Lower leg skin (tissue), 3 donors: Measurements from ENCODE around the gene TRUB1.

Experiments used
- CTCF ChIP-seq, 3 donors: fragments of 450-650 bp; IDR thresholded peaks; one replicate each; pipeline ENCODE4 v1.5.1; 2016; ENCODE audit warnings: antibody characterized with exemption in 3 of 3, mild to moderate bottlenecking in 3 of 3, moderate library complexity in 2 of 3
- POLR2A ChIP-seq, 2 donors: fragments of 450-650 bp; IDR thresholded peaks; one replicate each; pipeline ENCODE4 v1.6.1; 2016 to 2017; ENCODE audit warnings: antibody characterized with exemption in 2 of 2, mild to moderate bottlenecking in 1 of 2, moderate library complexity in 1 of 2

GRCh38 chr10:115024371-115024770 lies 86.4 kb downstream of the TRUB1 start:
- TF ChIP-seq POLR2A (IDR thresholded peaks at IDR 0.05) (no peak), CTCF (IDR thresholded peaks at IDR 0.05) (no peak)
